ENCODE data around the gene SIRPB2.
"Not testable (repeated sequence)": the region's sequence is repeated elsewhere in the genome, so short reads cannot be mapped to it uniquely, and the experiment has no call there.

SIRPB2 gene

GRCh38 chr20:1503564-1504227 is 12.5 kb upstream of the SIRPB2 start:
- DNase-seq: peak; percentile 42 to 89 (median 72)
- intact Hi-C loops (cut with DNase I): no loop called here

GRCh38 chr20:1500496-1500895 is 9.3 kb upstream of the SIRPB2 start:
- intact Hi-C loops (cut with DNase I): no loop called here
- no peak for DNase-seq

- DNase-seq: no peak
- intact Hi-C loops (cut with DNase I): no loop called here
Observed at GRCh38 chr20:1499528-1500420, 8.6 kb upstream of the SIRPB2 start.

- DNase-seq; intact Hi-C loops (cut with DNase I): not testable (repeated sequence)
Observed at GRCh38 chr20:1497371-1497770, 6.2 kb upstream of the SIRPB2 start.

- intact Hi-C loops (cut with DNase I): no loop called here
Observed at GRCh38 chr20:1496930-1497329, 5.7 kb upstream of the SIRPB2 start.

GRCh38 chr20:1494436-1494835 is 3.2 kb upstream of the SIRPB2 start:
- peak in 1 of 42 donors; percentile 30 for DNase-seq
- intact Hi-C loops (cut with DNase I): no loop called here

More at GRCh38 chr20:1496930-1497329, 5.7 kb upstream of the SIRPB2 start:
- DNase-seq: no peak

- no peak for DNase-seq
- intact Hi-C loops (cut with DNase I): no loop called here
Observed at GRCh38 chr20:1493536-1493935, 2.3 kb upstream of the SIRPB2 start.

- no peak for DNase-seq
- intact Hi-C loops (cut with DNase I): no loop called here
Observed at GRCh38 chr20:1491860-1492642, 831 bp upstream of the SIRPB2 start.

GRCh38 chr20:1490643-1491195 is 501 bp downstream of the SIRPB2 start:
- DNase-seq: no peak
- intact Hi-C loops (cut with DNase I): no loop called here

GRCh38 chr20:1489764-1490436 is 1.3 kb downstream of the SIRPB2 start:
- intact Hi-C loops (cut with DNase I): no loop called here
- peak in 4 of 42 donors; percentile 8 to 39 (median 20) for DNase-seq

GRCh38 chr20:1489325-1489724 is 1.9 kb downstream of the SIRPB2 start:
- intact Hi-C loops (cut with DNase I): no loop called here
- DNase-seq: no peak

GRCh38 chr20:1486566-1486965 is 4.7 kb downstream of the SIRPB2 start:
- intact Hi-C loops (cut with DNase I): no loop called here
- no peak for DNase-seq

- intact Hi-C loops (cut with DNase I): no loop called here
- no peak for DNase-seq
Observed at GRCh38 chr20:1484438-1485116, 6.6 kb downstream of the SIRPB2 start.

GRCh38 chr20:1479831-1480595 is 11.2 kb downstream of the SIRPB2 start:
- intact Hi-C loops (cut with DNase I): no loop called here
- DNase-seq: no peak

GRCh38 chr20:1478566-1478965 is 12.7 kb downstream of the SIRPB2 start:
- no peak for DNase-seq

GRCh38 chr20:1477896-1478490 is 13.2 kb downstream of the SIRPB2 start:
- intact Hi-C loops (cut with DNase I): no loop called here
- no peak for DNase-seq

More at GRCh38 chr20:1478566-1478965, 12.7 kb downstream of the SIRPB2 start:
- intact Hi-C loops (cut with DNase I): no loop called here
